ENCODE data around the gene CNKSR2.

CNKSR2 gene

DNA sequence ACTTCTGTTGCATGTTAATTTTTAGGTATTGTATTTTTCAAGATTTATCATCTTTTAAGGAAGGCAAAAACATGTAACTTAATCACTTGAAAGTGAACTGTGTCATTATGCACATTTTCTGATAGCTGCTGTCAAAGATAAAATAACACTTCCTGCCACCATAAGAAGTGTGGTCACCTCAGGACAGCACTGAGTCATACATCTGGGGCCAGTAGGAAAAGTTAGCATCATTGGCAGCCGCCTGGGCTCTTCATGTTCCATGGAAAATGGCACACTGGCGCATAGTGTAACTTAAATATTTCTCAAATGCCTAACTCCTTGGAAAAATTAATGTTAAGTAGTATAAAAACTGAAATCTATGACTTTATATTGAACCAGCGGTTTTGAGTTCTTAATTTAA, 24.2 kb downstream of the CNKSR2 start:
- Mint-ChIP-seq H3K27ac (no peak overlapping the region), H3K4me3 (no peak overlapping the region), H3K27me3 (no peaks in the 10 kb centered on the region), H3K9me3 (no peaks in the 10 kb centered on the region), H3K36me3 (no peaks in the 10 kb centered on the region), H3K4me1 (no peaks in the 10 kb centered on the region)
- no peak for ATAC-seq (ENCODE audit: low read depth)
- DNase-seq (ENCODE audit: low spot score in 2 of 2) = no peak

DNA sequence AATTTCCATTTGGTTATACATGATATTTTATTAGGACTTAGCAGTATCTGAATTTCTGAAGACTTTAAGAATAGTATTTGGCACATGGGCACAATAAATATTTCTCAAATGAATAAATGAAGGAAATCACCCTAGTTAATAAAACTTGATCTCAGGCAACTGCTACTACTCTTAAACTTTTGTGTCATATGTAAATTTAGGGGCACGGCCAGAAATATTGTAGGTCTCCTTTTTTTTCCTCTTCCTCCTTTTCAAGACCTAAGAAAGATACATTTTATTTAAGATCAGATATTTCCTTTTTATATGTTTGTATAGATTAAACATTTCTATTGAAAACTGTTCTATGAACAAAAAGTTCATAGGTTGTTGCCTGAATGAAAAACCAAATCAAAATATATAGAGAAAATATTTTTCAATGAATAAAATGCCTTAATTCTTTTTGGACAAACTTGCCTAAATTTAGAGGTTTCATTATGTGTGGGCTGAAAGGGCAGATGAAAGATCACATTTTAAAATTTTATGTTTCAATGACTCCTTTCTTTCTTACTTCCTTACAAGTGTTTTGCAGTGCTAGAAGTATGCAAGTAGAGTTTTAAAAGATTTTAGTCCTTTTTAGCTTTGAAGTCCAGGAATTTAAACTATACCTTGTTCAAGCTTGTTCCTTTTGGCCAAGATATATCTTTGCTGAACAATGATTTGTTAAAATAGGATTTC, 26.3 kb downstream of the CNKSR2 start:
- H3K4me3 Mint-ChIP-seq = no peak overlapping the region

DNA sequence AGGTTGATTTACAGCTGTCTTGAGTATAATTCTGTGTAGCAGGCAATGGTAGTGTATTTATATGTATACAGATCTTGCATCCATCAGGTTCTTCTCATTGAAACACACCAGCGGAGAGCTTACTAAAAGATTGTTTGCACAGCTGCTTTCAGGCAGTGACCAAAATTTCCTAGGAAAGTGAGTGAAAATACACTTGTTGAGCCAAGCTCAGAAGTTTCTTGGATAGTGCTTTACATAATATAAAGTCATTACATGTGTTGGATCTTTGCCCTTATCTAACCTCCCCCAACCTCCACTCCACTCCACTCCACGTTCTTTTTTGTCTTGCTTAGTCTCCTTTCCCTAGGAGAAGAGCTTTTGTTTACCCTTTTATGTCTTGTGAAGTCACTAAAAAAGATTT, 34.1 kb downstream of the CNKSR2 start:
- Mint-ChIP-seq H3K9me3 (no peaks in the 10 kb centered on the region), H3K27me3 (no peaks in the 10 kb centered on the region), H3K27ac (no peak overlapping the region), H3K4me3 (no peak overlapping the region), H3K4me1 (peaks cover 10% of the 10 kb centered on the region), H3K36me3 (peaks cover 5% of the 10 kb centered on the region)
- DNase-seq (ENCODE audit: low spot score in 2 of 2) (no peak), ATAC-seq (ENCODE audit: low read depth) (no peak)

More for the DNA sequence above, 26.3 kb downstream of the CNKSR2 start:
- DNase-seq (ENCODE audit: low spot score in 2 of 2) = no peak
- Mint-ChIP-seq H3K4me1 (no peaks in the 10 kb centered on the region), H3K27me3 (no peaks in the 10 kb centered on the region), H3K27ac (no peak overlapping the region), H3K36me3 (no peaks in the 10 kb centered on the region), H3K9me3 (no peaks in the 10 kb centered on the region)
- ATAC-seq (ENCODE audit: low read depth) = no peak

DNA sequence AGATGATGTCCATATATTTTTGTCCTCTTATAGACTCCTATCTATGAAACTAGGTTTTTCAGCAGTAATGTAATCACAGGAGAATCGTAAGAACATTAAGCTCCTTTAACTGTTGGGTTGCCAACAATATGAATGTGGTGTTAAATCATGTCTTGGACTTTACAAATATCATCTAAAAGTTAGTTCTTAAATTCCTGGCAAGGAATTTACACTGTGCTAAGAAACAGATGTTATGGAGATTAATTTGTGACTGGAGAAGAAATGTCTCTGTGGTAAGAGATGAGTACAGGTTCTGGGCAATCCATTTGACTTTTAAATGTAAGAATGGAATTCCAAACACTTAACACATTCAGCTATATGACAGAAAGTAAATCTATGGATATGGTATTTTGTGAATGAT, 34.6 kb downstream of the CNKSR2 start:
- H3K27ac Mint-ChIP-seq = no peak overlapping the region
- no peaks in the 10 kb centered on the region for H3K27me3 Mint-ChIP-seq
- peaks cover 2% of the 10 kb centered on the region for H3K9me3 Mint-ChIP-seq
- H3K4me3 Mint-ChIP-seq = no peak overlapping the region
- peaks cover 10% of the 10 kb centered on the region for H3K4me1 Mint-ChIP-seq
- ATAC-seq (ENCODE audit: low read depth) (no peak), DNase-seq (ENCODE audit: low spot score in 2 of 2) (no peak)
- H3K36me3 Mint-ChIP-seq = peaks cover 8% of the 10 kb centered on the region

DNA sequence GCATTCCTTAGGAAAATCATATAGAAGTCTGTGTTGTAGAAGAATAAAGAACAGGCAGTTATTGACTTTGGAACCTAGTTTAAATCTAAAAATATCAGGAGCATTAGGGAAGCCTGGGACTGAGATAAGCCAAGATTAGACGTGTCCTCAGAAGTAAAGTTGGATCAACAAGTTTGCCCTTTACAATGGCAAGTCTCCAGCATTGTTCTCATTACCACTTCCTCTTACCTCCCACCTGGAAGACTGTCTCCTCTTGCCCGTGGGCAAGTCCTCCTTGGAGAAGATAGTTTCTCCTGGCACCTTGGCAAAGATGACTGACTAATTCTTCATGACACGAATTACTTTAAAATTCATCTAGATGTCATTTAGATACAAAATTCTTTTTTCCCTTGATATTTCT, 37.8 kb downstream of the CNKSR2 start:
- Mint-ChIP-seq H3K27ac (no peak overlapping the region), H3K4me1 (peaks cover 10% of the 10 kb centered on the region), H3K9me3 (peaks cover 6% of the 10 kb centered on the region), H3K36me3 (peaks cover 13% of the 10 kb centered on the region), H3K4me3 (no peak overlapping the region), H3K27me3 (no peaks in the 10 kb centered on the region)
- no peak for DNase-seq (ENCODE audit: low spot score in 2 of 2)
- no peak for ATAC-seq (ENCODE audit: low read depth)

DNA sequence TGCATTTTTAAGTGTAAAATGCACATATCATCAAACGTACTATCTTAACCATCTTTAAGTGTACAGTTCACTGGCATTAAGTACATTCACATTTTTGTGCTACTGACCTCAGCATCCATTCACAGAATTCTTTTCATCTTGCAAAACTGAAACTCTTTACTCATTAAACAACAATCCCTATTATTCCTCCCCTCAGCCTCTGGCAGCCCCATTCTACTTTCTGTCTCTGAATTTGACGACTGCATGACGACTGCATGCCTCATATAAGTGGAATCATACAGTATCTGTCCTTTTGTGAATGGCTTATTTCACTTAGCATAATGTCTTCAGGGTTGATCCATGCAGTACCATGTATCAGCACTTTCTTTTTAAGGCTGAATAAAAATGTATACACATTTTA, 38.7 kb downstream of the CNKSR2 start:
- Mint-ChIP-seq H3K36me3 (peaks cover 17% of the 10 kb centered on the region), H3K27ac (no peak overlapping the region), H3K27me3 (no peaks in the 10 kb centered on the region), H3K4me1 (peaks cover 10% of the 10 kb centered on the region), H3K4me3 (no peak overlapping the region), H3K9me3 (peaks cover 10% of the 10 kb centered on the region)
- ATAC-seq (ENCODE audit: low read depth) (no peak), DNase-seq (ENCODE audit: low spot score in 2 of 2) (no peak)

DNA sequence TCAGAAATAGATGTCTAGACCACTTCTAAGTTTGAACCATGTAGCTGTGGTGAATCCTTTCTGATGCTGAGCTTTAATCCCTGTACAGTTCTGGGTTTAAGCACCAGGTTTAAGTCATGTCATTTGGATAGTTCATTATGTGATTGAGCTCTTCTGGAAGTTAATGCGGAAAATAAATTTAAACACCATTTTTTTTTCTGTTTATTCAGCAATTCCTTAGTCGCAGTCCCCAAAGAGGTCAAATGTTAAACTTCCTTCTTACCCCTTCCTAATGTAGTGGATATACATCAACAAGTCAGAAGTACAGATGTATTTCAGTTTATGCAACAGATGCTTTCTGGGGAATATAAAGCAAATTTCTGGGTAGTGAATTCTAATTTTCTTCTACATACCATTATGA, 52.9 kb downstream of the CNKSR2 start:
- no peaks in the 10 kb centered on the region for H3K9me3 Mint-ChIP-seq
- H3K4me3 Mint-ChIP-seq = no peak overlapping the region
- no peak overlapping the region for H3K27ac Mint-ChIP-seq
- DNase-seq (ENCODE audit: low spot score in 2 of 2) = no peak
- no peaks in the 10 kb centered on the region for H3K27me3 Mint-ChIP-seq
- peaks cover 13% of the 10 kb centered on the region for H3K4me1 Mint-ChIP-seq
- no peak for ATAC-seq (ENCODE audit: low read depth)
- H3K36me3 Mint-ChIP-seq = peaks cover 10% of the 10 kb centered on the region

DNA sequence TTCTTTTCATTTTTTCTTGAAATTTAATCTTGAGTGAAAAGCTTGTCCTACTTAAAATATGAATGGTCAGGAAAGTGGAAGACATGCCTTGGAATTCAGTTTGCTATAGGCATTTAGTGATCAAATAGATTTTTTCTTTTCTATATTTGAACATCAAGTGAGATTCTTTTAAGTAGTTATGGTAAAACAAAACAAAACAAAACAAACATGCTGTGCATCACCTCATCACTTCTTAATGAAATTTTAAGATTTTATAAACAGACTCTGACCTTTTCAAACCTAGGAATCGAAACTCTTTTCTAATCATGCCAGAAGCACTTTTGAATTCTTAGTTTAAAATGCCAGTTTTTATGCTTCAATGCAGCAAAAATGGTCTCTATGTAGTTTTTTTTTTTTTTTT, 62.8 kb downstream of the CNKSR2 start:
- no peak for ATAC-seq (ENCODE audit: low read depth)
- peaks cover 2% of the 10 kb centered on the region for H3K4me1 Mint-ChIP-seq

DNA sequence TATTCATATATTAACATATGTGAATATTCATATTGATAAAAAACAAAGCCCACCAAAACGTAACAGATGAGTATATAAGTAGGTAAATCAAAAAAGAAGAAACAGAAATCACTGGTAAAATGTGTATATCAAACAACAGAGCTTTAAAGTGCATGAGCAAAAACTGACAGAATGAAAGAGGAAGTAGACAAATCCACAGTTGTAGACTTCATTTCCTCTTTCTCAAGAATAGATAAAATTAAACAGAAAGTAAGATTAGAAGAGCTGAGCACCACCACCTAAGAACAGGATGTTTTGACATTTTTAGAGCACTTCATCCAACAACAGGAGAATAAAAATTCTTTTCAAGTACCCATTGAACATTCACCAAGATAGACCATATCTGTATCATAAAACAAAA, 64.6 kb downstream of the CNKSR2 start:
- DNase-seq (ENCODE audit: low spot score in 2 of 2) = peak in 1 of 2 donors; percentile 1
- no peaks in the 10 kb centered on the region for H3K36me3 Mint-ChIP-seq
- H3K27me3 Mint-ChIP-seq = no peaks in the 10 kb centered on the region
- peak overlapping the region; percentile 92 for H3K27ac Mint-ChIP-seq
- no peaks in the 10 kb centered on the region for H3K9me3 Mint-ChIP-seq
- peaks cover 2% of the 10 kb centered on the region for H3K4me1 Mint-ChIP-seq
- peak overlapping the region; percentile 72 for H3K4me3 Mint-ChIP-seq
- peak; percentile 97 for ATAC-seq (ENCODE audit: low read depth)

More for the DNA sequence above, 62.8 kb downstream of the CNKSR2 start:
- DNase-seq (ENCODE audit: low spot score in 2 of 2) = no peak
- Mint-ChIP-seq H3K9me3 (no peaks in the 10 kb centered on the region), H3K36me3 (no peaks in the 10 kb centered on the region), H3K4me3 (no peak overlapping the region), H3K27ac (no peak overlapping the region), H3K27me3 (no peaks in the 10 kb centered on the region)

DNA sequence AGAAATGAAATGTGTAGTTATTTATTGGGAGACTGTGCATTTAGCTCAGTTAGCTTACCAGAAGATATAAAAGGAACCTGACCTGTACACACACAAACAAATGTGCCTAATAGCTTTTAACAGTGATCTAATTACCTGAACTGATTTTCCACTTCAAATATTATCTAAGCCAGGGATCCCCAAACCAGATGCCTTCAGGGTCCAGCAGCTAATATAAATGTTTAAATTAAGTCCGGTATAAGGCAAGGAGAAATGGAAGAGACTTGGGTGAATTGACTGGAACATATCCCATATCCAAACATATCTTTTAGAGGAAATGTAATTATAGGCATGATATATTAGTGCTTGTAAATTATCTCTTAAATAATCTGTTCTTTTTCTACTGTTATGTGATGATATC, 66.7 kb downstream of the CNKSR2 start:
- no peak overlapping the region for H3K27ac Mint-ChIP-seq
- H3K36me3 Mint-ChIP-seq = peaks cover 3% of the 10 kb centered on the region
- ATAC-seq (ENCODE audit: low read depth) (no peak), DNase-seq (ENCODE audit: low spot score in 2 of 2) (no peak)
- peaks cover 2% of the 10 kb centered on the region for H3K4me1 Mint-ChIP-seq
- no peaks in the 10 kb centered on the region for H3K9me3 Mint-ChIP-seq
- H3K27me3 Mint-ChIP-seq = no peaks in the 10 kb centered on the region
- H3K4me3 Mint-ChIP-seq = no peak overlapping the region

DNA sequence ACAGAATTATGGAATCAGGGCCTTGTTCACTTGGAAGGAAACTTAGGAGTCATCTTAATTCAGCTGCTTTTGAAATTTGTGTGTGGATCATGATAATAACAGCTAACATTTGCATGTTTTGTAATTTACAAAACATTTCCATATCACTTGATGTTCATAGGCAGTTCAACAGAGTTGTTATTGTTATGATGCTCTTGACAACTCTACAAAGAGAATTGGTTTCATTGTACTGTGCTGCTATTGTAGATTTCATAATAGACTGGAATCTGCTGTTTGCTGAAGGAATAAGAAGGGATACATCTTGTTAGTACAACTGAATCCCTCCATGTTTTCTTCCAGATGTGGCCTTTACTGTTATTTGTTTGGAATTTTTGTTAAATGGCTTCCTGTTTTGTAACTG, 83.5 kb downstream of the CNKSR2 start:
- ATAC-seq (ENCODE audit: low read depth) (no peak), DNase-seq (ENCODE audit: low spot score in 2 of 2) (no peak)
- H3K36me3 Mint-ChIP-seq = peaks cover 7% of the 10 kb centered on the region
- no peak overlapping the region for H3K27ac Mint-ChIP-seq
- H3K4me3 Mint-ChIP-seq = no peak overlapping the region
- no peaks in the 10 kb centered on the region for H3K9me3 Mint-ChIP-seq
- peaks cover 8% of the 10 kb centered on the region for H3K4me1 Mint-ChIP-seq
- H3K27me3 Mint-ChIP-seq = no peaks in the 10 kb centered on the region

DNA sequence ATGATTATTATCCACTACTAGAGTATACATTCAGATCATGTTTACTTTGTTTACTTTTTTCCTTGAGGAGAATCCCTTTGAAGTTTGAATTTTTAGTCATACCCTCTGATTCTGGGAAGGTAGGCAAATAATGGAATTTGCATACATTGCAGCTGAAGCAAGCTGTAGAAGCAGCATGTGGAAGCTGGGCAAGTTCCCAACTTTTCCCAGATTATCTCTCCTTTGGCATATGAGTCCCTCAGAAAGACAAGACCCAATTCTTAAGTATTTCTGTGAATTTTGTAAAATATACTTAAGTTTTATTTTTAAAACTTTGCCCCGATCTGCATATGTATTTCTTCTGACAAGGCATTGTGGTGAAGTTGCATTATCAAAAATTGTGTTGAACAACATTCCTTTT, 94.9 kb downstream of the CNKSR2 start:
- H3K27me3 Mint-ChIP-seq = no peaks in the 10 kb centered on the region
- ATAC-seq (ENCODE audit: low read depth) = no peak
- peaks cover 2% of the 10 kb centered on the region for H3K36me3 Mint-ChIP-seq
- no peak overlapping the region for H3K27ac Mint-ChIP-seq
- H3K4me1 Mint-ChIP-seq = peaks cover 2% of the 10 kb centered on the region
- H3K4me3 Mint-ChIP-seq = no peak overlapping the region
- no peaks in the 10 kb centered on the region for H3K9me3 Mint-ChIP-seq
- DNase-seq (ENCODE audit: low spot score in 2 of 2) = no peak

DNA sequence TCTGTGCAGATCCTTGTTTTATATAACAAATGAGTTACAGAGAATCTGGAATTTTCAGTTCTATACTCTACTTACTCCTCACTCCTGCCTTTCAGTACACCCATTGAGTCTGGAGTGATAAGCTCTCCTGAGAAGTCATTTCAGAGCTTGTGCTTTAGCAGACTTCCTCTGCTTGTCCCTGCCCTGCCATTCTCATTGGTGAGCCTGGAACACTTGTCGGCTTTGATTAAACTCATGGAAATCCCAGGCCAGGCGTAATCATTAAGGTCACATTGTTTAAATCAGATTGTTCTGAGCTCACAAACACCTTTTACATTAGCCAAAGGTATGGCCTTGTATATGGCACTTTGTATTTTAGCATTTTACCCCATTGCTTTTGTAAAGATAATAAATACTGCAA, 102.7 kb downstream of the CNKSR2 start:
- H3K27ac Mint-ChIP-seq = no peak overlapping the region
- no peaks in the 10 kb centered on the region for H3K27me3 Mint-ChIP-seq
- no peaks in the 10 kb centered on the region for H3K9me3 Mint-ChIP-seq
- no peak for DNase-seq (ENCODE audit: low spot score in 2 of 2)
- peaks cover 1% of the 10 kb centered on the region for H3K36me3 Mint-ChIP-seq
- ATAC-seq (ENCODE audit: low read depth) = no peak
- H3K4me3 Mint-ChIP-seq = no peak overlapping the region
- peaks cover 4% of the 10 kb centered on the region for H3K4me1 Mint-ChIP-seq

DNA sequence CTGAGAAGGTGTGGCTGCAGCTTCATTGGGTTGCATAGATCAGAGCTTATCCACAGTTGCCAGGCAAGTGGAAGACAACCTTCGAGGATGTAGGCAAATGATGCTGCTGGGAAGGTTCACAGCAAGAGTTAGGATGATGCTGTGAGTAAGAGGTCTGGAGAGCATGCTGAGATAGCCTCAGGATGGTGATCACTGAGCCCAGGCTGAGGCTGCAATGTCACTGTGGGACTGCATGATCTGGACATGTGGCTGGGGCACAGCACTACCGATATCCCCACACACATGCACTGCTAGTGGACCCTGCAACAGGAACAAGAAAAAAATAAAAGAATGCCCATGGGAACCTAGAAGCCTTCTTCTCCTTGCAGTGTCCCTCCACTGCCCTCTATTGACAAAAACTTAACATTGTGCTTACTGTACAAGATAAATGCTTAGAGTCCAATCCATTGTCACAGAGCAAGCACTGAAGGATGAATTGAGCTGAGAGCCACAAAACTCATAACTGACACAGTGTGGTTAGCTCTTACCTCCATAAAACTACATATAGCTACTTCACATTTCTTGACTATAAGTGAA, 105.6 kb downstream of the CNKSR2 start:
- Mint-ChIP-seq H3K36me3 (peaks cover 1% of the 10 kb centered on the region), H3K27ac (no peak overlapping the region), H3K4me3 (no peak overlapping the region), H3K4me1 (peaks cover 4% of the 10 kb centered on the region), H3K27me3 (no peaks in the 10 kb centered on the region), H3K9me3 (no peaks in the 10 kb centered on the region)
- DNase-seq (ENCODE audit: low spot score in 2 of 2) = peak; percentile 11 to 30
- peak; percentile 80 for ATAC-seq (ENCODE audit: low read depth)

DNA sequence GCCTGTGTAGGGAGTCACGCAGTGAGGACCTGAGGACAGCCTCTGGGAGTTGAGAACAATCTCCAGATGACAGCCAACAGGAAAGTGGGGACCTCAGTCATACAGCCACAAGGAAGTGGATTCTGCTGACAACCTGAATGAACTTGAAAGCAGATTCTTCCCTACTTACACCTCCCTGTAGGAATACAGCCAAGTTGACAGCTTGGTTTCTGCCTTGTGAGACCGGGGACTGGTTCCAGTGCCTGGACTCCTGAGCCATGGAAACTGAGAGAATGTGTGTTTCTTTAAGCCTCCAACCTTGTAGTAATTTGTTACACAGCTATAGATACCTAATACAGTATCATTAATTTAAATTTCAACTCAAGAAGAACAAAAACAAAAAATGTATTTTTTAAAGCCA, 107.5 kb downstream of the CNKSR2 start:
- H3K4me3 Mint-ChIP-seq = no peak overlapping the region
- no peaks in the 10 kb centered on the region for H3K36me3 Mint-ChIP-seq
- H3K27me3 Mint-ChIP-seq = no peaks in the 10 kb centered on the region
- DNase-seq (ENCODE audit: low spot score in 2 of 2) (no peak), ATAC-seq (ENCODE audit: low read depth) (no peak)
- H3K27ac Mint-ChIP-seq = no peak overlapping the region
- peaks cover 4% of the 10 kb centered on the region for H3K4me1 Mint-ChIP-seq
- H3K9me3 Mint-ChIP-seq = no peaks in the 10 kb centered on the region

Measured in memory B cell (primary cell).